ENCODE measurements around the gene CNN3. TPM values are rescaled to one million over a fixed set of nuclear protein-coding genes. Genes with fewer than 3 reads are reported as not detected.

The CNN3 gene
- total RNA-seq, 2 donors from 2014 or later: 79.4 to 83.1 TPM

GRCh38 chr1:94921977-94922376, 4.9 kb downstream of the CNN3 start:
- Histone ChIP-seq H3K27me3 (no peaks in the 10 kb centered on the region), H3K36me3 (replicated peaks in 1 of 2; ENCODE audit: insufficient read depth in 1 of 2, low read depth in 2 of 2) (no peaks in the 10 kb centered on the region), H3K4me1 (peaks cover 46% of the 10 kb centered on the region), H3K4me3 (no peak overlapping the region), H3K27ac (peak overlapping the region in 1 of 4 donors; percentile 90), H3K9me3 (no peaks in the 10 kb centered on the region)
- WGBS, 2 donors: 100% methylated on average over 1 of the region's 1 CpG
- TF ChIP-seq CTCF (IDR thresholded peaks at IDR 0.05) (no peak), POLR2A (IDR thresholded peaks at IDR 0.05) (no peak)
- intact Hi-C loops (cut with DNase I): no loop called here
- ATAC-seq (no peak), DNase-seq (no peak)

GRCh38 chr1:94920061-94920460, 6.8 kb downstream of the CNN3 start:
- no peak overlapping the region for H3K4me3 ChIP-seq
- no peaks in the 10 kb centered on the region for H3K9me3 ChIP-seq
- peak overlapping the region in 1 of 4 donors; percentile 11 for H3K27ac ChIP-seq
- intact Hi-C loops (cut with DNase I): no loop called here
- TF ChIP-seq POLR2A (IDR thresholded peaks at IDR 0.05) (no peak), CTCF (IDR thresholded peaks at IDR 0.05) (no peak)
- WGBS, 2 donors: 52 to 61% methylated on average over 3 of the region's 3 CpGs
- H3K36me3 ChIP-seq (replicated peaks in 1 of 2; ENCODE audit: insufficient read depth in 1 of 2, low read depth in 2 of 2): no peaks in the 10 kb centered on the region
- no peak for DNase-seq
- H3K27me3 ChIP-seq: no peaks in the 10 kb centered on the region
- ATAC-seq: no peak
- H3K4me1 ChIP-seq: peaks cover 41% of the 10 kb centered on the region

GRCh38 chr1:94919241-94920030, 7.5 kb downstream of the CNN3 start:
- 78 to 83% methylated on average over 4 of the region's 4 CpGs for WGBS, 2 donors
- no peak for TF ChIP-seq CTCF (IDR thresholded peaks at IDR 0.05)
- Histone ChIP-seq H3K27me3 (no peaks in the 10 kb centered on the region), H3K36me3 (replicated peaks in 1 of 2; ENCODE audit: insufficient read depth in 1 of 2, low read depth in 2 of 2) (no peaks in the 10 kb centered on the region), H3K9me3 (no peaks in the 10 kb centered on the region), H3K4me3 (no peak overlapping the region), H3K4me1 (peaks cover 35% of the 10 kb centered on the region), H3K27ac (peak overlapping the region in 1 of 4 donors; percentile 11)
- intact Hi-C loops (cut with DNase I): no loop called here
- ATAC-seq (no peak), DNase-seq (no peak)

GRCh38 chr1:94917251-94917650, 9.7 kb downstream of the CNN3 start:
- intact Hi-C loops (cut with DNase I): no loop called here

More at GRCh38 chr1:94917251-94917650, 9.7 kb downstream of the CNN3 start:
- peaks cover 14% of the 10 kb centered on the region for H3K4me1 ChIP-seq
- H3K36me3 ChIP-seq (replicated peaks in 1 of 2; ENCODE audit: insufficient read depth in 1 of 2, low read depth in 2 of 2): no peaks in the 10 kb centered on the region
- no peaks in the 10 kb centered on the region for H3K9me3 ChIP-seq
- TF ChIP-seq POLR2A (IDR thresholded peaks at IDR 0.05) (no peak), CTCF (IDR thresholded peaks at IDR 0.05) (no peak)
- DNase-seq: no peak
- 87 to 88% methylated on average over 6 of the region's 6 CpGs for WGBS, 2 donors
- H3K27ac ChIP-seq: no peak overlapping the region
- no peak for ATAC-seq
- no peaks in the 10 kb centered on the region for H3K27me3 ChIP-seq
- H3K4me3 ChIP-seq: no peak overlapping the region

Measured in body of pancreas (tissue), 4 donors.